Stimulated activated CD8-positive, alpha-beta memory T cell treated with anti-CD3 and anti-CD28 coated beads, Interleukin-4, amount 100 ng/mL, for 1 hour (primary cell): ENCODE data around the gene FRMD8.

ENCODE experiments used
- DNase-seq, 2 donors: peaks; one replicate each; pipeline ENCODE4 v3.0.0-alpha.2; 2020; ENCODE audit warnings: low read depth in 2 of 2, low spot score in 1 of 2

The FRMD8 gene

DNA sequence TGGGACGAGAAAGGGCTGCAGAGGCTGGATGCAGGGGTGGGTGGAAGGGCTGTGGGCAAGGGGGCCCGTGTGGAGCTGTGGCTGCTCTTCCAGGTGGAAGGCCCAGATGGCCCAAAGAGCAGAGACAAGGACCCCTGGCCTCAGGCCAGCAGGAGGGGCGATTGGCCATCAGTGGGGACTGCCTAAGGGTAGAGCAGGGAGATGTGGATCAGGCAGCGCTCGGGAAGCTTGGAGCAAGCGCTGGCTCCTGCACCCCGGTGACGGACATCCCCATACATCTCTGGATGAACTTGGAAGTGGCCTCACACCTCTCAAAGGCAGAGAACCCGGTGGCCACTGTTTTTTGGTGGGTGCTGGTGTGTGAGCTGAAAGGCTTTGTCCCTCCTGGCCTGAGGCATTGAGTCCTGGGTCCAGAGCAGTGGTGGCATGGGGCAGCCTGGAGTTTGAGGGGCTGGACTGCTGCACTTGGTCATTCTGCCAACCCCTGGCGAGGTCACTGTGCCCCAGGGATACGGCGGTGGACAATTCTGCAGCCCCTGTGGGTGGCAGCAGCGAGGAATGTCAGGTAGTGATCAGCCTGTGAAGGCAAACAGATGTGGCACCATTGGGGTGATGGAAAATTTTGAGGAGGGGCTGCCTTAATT lies 5.9 kb downstream of the FRMD8 start:
- no peak for DNase-seq

DNA sequence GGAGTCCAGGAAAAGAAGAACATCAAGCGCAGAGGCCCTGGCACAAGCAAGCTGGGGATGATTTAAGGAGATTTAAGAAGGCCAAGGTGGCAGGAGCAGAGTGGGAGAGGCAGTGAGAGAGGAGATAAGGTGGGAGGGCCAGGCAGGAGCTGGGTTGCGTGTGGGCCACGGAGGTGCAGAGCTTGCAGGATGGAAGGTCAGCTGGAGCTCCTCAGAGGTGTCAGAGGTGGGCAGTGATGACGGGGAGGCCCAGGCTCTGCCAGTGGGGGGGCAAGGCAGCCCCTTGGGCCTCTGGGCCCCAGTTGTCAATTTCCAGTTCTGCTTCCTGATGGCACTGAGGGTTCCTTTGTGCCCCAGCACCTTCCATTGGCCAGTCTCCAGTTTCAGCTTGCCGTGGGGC lies 6.5 kb downstream of the FRMD8 start:
- DNase-seq: no peak

DNA sequence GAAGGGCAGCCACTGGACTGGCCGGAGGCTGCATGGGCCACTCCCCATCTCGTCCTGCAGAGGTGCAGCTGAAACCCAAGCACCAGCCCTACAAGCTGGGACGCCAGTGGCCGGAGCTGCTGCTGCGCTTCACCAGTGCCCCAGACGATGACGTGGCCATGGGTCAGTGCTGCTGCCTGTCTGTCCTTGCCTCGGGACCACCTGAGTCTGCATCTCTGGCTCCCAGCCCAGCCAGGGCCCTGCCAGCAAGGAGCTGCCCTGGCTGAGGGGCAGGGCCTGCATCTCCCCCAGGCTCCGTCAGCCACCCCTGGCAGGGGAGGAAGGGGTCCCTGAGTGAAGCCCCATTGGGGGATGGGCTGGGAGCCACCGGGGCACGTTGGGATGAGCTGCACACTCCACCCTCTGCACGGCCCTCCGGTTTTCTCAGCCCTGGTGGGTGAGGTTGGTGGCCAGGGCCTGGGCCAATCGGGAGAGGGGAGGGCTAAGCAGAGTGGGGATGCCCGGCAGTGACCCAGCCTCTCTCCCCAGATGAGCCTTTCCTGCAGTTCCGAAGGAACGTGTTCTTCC lies 7.2 kb downstream of the FRMD8 start:
- DNase-seq: no peak

DNA sequence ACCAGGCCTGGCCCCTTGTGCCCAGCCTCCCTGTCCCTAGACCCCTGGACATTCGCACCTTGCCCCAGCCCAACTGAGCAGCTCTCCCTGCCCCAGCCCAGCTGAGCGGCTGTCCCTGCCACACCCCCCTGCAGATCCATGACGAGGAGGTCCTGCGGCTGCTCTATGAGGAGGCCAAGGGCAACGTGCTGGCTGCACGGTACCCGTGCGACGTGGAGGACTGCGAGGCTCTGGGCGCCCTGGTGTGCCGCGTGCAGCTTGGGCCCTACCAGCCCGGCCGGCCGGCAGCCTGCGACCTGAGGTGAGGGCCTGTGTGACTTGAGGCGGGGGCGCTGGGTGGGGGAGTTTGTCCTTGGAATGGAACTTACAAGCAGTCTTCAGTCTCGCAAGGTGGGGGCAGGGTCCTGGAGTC lies 7.7 kb downstream of the FRMD8 start:
- DNase-seq: no peak

DNA sequence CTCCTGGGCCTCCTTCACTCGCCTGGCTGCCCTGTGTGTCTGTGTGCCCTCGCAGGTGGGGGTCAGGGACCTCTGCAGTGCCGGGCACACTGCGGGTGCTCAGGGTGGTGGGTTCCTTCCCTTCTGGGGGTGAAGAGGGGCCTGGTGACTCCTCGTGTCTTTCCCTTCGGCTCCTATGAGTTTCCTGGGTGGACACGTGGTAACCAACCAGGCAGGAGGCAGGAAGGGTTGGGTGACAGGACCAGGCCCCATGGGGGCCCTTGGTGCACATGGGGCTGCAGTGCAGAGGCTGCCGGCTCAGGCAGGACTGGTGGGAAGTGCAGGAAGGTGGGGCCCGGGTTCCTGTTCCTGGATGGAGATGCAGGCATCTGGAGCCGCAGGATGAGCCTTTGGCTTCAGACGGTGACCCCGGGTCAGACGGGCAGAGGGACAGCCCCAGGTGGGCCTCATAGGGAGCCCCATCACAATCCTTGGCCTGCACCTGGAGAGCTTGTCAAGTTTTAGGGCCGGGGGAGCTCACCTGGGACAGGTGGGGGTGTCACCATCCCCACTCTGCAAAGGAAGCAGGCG lies 9.6 kb downstream of the FRMD8 start:
- DNase-seq: no peak

DNA sequence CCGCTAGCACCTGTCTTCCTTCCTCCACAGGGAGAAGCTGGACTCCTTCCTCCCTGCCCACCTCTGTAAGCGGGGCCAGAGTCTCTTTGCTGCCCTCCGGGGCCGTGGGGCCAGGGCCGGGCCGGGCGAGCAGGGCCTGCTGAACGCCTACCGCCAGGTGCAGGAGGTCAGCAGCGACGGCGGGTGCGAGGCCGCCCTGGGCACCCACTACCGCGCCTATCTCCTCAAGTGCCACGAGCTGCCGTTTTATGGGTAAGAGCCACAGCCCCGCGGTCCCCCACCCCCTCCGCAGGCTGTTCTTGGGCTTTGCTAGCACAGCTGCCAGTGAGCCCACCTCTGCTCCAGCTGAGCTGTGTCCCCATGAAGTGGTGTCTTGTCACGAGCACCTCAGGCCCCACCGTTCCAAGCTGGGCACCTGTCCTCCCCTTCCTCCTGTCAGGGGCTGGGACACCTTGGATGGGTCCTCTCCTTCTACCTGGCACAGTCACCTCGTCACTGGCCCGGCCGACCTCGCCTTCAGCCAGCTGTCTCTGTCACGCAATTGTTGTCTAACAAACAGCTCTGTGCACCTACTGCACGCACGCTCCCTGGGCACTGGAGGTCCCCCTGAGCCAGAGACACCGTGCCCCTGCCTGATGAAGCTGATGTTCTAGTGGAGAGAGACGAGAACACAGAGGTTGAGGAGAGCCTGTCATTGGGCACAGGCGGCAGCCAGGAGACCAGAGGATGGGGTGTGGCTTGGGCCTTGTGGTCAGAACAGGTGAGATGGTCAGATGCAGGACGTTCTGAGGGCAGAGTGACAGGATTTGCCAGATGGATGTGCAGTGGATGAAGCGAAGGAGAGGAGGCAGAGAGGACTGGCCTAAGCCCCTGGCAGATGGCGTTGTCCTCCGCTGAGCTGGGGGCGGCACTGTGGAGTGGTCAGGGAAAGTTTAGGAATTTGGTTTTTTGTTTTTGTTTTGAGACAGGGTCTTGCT lies 10.6 kb downstream of the FRMD8 start:
- no peak for DNase-seq

DNA sequence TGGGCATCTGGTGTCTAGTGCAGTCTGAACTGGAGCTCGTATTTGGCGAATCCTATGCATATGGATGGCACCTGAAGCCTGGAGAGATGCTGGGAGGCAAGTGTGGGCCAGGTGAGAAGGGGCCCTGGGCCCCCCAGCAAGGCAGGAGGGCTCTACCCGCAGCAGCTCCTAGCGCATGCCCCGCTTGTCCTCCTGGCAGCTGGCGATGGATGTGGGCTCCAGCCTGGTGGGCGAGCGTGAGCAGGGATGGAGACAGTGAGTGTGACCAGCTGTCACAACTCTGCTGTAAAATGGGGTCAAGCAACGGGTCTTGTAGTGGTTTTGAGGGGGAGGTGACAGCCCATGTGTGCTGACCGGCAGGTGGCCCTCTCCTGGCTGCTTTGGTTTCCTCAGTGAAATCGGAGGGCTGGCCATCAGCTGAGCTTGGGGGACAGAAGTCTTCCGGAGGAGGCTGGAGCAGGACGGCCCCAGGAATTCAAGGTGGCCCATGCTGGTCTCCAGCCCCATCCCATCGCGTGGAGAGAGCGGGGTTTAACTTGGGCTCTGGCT lies 12.0 kb downstream of the FRMD8 start:
- no peak for DNase-seq

DNA sequence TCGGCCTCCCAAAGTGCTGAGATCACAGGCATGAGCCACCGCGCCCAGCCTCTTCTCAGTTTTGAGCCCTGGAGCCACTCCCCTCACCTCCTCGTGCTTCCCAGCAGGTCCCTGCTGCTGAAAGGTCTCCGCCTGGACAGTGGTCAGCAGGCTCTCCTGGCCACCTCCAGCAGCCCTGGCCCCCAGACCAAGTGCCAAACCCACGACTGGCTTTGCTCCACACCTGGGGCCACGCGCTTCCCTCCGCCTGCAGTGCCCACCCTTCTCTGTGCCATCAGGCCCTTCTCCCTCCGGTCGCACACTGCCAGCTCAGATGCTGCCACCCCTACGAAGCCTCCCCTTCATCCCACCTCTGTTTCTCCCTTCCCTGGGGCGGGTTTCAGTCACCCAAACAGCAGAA lies 12.8 kb downstream of the FRMD8 start:
- no peak for DNase-seq

DNA sequence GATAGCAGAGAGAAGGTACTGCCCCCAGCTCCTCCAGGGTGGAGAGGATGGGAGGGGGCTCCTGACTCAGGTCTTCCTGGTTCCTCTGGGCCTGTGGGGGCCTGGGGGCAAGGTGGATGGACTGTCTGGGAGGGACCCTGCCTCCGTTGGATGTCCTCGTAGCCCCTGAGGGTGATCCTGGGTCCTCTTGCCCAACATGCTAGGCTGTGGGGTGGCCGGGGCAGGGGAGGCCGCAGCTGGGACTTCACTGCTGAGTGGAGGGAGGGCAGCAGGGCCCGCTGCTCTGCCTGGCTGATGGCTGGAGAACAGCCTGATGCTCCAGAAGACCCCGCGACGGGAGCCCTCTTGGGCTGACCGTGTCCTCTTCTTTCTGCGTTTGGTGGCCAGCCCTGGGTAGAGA lies 13.4 kb downstream of the FRMD8 start:
- DNase-seq: no peak

DNA sequence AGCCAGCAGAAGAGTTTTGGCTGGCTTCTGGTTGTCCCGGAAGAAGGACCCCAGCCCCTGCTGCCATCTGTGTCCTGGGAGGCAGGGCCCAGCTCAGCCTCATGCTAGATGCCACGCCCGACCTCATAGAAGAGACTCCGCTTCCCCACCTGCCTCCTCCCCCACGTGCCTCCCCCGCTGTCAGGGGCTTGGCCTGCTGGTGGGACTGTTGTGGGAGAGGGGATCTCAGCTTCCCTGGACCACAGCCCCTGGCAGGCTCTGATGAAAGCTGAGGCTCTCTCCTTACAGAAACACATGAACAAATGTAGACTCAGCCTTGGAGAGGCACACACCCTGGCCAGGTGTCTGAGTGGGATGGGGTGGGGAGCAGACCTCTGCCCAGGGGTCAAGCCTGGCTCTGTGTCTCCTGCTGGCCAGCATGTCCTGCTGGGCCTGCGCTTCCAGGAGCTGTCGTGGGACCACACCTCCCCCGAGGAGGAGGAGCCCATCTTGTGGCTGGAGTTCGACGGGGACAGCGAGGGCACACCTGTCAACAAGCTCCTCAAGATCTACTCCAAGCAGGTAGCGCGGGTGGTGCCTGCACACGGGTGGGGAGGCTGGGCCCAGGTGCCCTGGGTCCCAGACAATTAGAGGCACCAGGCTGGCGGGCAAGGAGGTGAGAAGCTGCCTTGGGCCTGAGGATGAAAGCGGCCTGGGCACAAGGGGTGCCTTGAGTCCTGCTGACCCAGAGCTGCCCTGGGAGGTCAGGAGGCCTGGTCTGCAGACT lies 14.1 kb downstream of the FRMD8 start:
- DNase-seq: no peak

DNA sequence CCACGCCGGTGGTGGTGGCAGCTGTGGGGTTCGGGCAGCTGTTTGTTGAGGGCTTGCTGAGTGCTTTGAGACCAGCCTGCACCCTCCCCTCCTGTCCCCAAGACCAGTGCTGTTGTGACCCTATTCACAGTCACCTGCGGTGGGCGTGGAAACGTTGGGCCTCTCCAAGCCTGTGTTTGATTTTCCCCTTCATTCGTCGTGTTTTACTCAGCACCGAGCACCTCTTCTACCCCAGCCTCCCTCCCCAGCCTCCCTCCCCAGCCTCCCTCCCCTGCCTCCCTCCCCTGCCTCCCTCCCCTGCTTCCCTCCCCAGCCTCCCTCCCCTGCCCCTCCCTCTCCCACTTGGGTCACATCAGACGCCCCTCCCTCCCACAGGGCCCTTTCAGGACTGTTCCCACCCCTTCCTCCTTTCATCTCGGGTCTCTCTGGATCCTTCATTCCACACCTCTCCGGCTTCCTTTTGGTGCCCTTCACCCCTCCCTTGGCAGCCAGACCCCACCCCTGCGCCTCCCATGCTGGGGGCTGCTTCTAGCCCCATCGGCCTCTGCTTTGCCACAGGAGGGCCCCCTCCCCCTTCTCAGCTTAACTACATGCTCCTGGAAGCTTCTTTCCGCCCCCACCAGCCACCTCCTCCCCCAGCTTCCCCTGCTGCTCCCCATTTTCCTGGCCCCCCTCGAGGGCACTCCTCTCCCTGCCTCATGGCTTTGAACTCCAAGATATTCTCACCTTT lies 14.8 kb downstream of the FRMD8 start:
- DNase-seq: no peak

DNA sequence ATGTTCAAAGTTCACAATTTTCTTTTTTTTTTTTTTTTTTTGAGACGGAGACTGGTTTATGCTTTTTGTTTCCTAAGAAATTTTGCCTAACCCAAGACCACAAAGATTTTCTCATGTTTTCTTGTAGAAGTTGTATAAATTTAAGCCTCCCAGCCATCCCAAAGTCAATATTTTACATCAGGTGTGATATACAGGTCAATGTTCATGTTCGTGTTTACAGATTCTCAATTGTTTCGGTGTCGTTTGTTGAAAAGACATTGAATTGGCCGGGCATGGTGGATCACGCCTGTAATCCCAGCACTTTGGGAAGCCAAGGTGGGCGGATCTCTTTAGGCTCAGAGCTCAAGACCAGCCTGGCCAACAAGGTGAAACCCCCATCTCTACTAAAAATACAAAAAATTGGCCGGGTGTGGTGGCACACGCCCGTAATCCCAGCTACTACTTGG lies 15.4 kb downstream of the FRMD8 start:
- DNase-seq: no peak

DNA sequence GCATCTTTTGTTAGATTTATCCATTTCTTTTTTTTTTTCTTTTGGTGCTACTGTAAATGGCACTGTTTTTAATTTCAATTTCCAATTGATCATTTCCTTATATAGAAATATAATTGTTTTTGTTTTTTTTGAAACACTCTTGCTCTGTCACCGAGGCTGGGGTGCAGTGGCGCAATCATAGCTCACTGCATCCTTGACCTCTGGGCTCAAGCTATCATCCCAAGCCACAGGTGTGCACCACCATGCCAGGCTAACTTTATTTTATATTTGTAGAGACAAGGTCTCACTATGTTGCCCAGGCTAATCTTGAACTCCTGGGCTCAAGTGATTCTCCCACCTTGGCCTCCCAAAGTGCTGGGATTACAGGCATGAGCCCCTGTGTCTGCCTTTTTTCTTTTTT lies 16.4 kb downstream of the FRMD8 start:
- no peak for DNase-seq

DNA sequence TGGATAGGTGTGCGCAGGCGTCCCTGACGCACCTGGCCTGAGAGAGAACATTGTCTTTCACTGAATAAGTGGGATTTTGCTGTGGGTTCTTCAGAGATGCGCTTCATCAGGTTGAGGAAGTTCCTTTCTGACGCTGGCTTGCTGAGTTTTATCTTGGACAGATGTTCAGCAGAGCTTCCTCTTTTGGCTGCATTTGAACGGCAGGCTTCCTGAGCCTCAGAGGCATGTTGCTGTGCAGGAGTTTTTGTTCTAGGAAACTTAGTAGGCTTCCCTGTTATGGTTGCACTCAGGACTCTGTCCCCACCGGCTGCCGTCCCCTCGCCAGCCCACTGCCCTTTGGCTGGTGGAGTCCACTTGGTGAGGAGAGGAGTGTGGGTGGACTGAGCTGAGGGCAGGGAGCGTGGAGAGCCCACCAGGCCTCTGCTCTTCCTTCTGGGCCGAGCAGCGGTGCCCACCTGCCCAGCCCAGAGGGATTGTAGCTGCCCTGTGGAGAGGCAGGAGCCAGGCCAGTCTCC lies 17.2 kb downstream of the FRMD8 start:
- DNase-seq: no peak

DNA sequence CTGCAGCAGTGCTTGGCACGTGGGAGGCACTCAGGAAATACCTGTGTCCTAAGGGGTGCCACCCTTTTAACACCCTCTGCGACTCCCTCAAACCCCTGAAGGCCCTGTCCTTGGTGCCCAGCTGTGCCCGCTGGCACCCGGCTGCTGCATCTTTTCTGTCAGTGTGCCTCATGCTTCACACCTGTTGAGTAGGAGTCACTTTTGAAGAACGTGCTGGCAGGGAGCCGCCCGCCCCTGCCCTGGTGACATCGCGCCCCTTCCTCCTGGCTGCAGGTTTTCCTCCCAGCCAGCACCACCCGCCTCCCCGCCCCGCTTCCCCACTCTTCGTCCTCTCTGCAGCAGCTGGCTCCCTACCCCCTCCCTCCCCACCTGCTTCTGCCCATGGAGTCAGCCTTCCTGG lies 17.8 kb downstream of the FRMD8 start:
- no peak for DNase-seq

DNA sequence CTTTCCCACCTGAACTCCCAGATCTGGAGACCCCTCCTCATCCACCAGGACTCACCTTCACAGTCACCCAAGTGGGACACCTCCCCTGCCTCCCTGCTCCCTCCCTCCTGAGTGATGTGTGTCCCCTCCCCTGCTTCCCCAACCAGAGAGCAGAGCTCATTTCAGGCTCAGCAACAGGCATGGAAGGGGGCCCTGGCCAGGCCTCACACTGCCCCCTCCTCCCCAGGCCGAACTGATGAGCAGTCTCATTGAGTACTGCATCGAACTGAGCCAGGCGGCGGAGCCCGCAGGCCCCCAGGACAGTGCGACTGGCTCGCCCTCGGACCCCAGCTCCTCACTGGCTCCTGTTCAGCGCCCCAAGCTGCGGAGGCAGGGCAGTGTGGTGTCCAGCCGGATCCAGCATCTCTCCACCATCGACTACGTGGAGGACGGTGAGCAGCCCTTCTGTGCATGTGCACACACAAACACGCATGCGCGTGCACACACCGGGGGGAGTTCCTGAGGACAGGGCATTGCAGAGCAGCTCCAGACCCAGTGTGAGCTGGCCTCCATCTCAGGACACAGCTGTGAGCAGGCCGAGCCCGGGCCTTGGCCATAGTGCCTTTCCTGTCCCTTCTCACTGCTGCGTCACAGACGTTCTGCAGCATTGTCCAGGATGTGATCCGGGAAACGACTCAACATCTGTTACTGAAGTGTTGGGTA lies 18.4 kb downstream of the FRMD8 start:
- no peak for DNase-seq

DNA sequence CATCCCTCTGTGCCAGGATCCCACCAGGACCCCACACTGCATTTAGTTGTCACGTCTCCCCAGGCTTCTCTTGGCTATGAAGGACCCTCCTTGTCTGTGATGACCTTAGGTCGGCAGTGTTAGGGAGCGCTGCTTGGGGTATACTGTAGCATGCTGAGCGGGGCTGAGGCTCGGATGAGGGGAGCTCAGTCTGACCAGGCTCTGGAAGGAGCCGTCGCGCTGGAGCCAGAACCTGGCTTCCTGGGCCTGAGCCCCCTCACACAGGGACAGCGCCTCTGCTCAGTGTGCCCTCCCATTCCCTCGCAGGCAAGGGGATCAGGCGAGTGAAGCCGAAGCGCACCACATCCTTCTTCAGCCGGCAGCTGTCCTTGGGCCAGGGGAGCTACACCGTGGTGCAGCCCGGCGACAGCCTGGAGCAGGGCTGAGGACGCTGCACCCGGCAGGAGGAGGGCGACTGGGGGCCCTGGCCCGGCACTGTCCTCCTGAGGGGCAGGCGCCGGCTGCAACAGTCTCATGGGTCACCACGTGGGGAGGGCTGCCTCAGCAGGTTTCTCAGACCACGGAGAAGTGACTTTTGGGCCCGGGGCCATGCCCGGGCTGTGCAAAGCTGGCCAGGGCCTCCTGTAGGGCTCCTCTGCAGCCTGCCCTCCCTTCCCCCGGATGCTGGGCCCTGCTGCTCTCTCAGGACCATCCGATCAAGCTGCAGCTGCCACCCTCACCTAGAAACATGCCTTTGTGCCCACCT lies 24.7 kb downstream of the FRMD8 start:
- DNase-seq: no peak

DNA sequence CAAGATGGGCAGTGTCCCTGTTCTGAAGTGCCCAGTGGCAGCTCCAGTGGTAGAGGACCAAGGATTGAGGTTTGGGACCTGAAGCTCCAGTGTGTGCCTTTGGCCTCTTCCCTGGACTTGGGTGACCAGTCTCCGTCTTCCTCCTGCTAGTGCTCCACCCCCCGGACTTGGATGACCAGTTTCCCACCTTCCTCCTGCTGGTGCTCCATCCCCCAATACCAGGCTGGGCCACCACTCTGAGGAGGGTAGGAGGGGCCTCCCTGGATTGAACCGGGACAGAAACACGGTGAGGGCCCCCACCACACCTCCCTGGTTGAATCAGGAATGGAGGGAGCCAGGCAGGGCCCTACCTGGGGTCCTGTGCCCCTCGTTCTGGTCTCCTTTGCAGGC lies 25.2 kb downstream of the FRMD8 start:
- DNase-seq: no peak
